GM21367 (cell line): ENCODE measurements around the gene IPMK.
"Not testable (repeated sequence)": the region's sequence is repeated elsewhere in the genome, so short reads cannot be mapped to it uniquely, and the experiment has no call there.

Experiments used
- ATAC-seq: cut with Tn5 transposase; IDR thresholded peaks from one replicate; pipeline ENCODE4 v1.9.1; 2021; ENCODE audit not compliant: unreplicated experiment

The IPMK gene

GRCh38 chr10:58229856-58230255 lies 37.8 kb downstream of the IPMK start:
- ATAC-seq: not testable (repeated sequence)

GRCh38 chr10:58225654-58226053 lies 42.0 kb downstream of the IPMK start:
- no peak for ATAC-seq

DNA sequence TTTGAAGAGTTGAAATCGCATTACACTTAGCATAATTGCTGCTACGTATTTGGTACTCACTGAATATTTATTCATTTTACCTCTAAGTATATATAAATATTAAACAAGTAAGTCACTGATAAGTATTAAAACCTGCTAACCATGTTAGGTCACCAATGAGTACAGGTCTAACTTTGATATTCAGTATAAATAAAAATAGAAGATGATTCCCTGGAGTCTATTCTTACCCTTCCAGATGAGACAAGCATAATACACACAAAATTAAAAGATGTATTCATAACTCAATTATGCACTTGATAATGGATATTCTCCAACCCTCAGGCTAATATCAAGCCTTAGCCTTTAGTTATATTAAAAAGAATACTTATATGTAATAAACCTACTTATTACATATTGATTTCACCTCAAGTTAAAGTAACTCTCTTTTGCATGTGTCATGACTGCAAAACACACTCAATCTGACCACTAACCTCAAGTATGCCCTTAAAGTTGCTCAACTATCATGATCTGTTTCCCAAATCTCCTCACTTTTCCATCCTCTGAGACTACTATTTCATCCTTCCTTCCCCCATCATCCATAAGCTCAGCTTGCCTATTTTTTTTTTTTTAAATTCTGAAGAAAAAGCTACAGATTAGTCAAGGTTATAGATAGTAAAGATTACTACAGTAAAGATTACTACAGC lies 46.8 kb downstream of the IPMK start:
- ATAC-seq: no peak

DNA sequence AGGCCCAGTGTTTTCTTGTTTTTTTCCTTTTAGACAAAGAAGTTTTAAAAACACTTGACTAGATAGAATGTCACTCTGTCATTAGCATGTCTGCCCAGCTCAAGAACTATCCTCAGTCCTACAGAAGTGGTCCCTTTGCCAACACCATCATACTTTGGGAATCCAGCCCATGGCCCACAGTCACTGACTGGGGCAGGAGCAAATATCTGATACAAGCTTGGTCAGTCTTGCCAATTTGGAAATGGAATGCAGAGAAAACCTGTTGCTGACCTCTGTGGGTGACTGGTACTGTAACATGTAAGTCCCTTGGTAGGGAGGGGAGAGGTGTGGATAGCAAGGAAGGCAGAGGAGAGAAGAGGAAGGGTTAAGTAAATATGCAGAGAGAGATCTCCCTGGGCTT lies 47.8 kb downstream of the IPMK start:
- no peak for ATAC-seq

DNA sequence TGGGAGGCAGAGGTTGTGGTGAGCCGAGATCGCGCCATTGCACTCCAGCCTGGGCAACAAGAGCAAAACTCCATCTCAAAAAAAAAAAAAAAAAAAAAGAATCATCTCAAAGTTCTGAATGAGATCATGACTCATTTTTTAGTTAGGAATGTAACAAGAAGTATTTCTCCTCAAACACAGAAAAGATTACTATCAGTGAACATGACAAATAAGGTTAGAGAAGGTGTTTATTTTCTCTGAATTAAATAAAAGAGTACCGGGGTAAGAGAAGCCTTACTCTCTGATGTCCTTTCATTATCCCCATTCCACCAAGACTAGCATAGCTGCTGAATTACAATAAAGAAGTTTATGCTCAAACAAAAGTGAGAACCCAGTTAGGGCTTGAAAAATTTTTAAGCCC lies 50.1 kb downstream of the IPMK start:
- ATAC-seq: no peak

DNA sequence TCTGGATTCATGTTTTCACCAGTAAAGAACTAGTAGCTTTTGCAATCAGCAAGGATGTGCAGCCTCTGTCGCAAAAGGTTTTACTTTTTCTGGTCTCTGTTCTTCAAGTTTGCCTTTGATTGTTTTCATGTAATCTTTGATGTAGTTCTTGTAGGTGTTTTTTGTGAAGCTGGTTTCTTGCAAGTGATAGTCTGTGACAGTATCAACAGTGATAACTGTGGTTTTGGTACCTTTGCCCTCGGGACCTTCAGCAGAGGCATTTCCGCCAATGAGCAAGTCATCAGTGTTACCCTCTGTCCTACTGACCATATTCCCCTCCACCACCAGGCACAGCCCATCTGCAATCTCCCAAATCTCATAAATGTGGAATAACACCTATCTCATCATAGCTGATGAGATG lies 55.1 kb downstream of the IPMK start:
- ATAC-seq: no peak

GRCh38 chr10:58210160-58210559 lies 57.5 kb downstream of the IPMK start:
- no peak for ATAC-seq

DNA sequence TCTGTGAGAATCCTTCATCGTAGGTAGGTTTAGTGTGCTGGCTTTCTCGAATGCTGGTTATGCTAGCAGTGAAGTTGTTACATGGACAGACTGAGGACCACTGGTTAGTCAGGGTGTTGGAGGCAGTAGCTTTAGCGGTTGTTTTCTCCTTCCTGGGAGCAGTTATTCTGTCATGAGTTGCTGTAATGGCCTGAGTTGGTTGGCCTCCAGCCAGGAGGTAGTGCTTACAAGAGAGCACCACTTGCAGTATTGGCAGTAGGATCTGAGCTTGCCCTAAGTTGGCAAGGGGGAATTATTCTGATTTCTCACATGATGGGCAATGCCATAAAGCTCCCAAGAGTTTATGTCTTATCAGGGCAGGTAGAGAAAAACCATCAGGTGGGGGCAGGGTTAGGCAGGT lies 58.0 kb downstream of the IPMK start:
- ATAC-seq: no peak

GRCh38 chr10:58206251-58206650 lies 61.4 kb downstream of the IPMK start:
- ATAC-seq: no peak

DNA sequence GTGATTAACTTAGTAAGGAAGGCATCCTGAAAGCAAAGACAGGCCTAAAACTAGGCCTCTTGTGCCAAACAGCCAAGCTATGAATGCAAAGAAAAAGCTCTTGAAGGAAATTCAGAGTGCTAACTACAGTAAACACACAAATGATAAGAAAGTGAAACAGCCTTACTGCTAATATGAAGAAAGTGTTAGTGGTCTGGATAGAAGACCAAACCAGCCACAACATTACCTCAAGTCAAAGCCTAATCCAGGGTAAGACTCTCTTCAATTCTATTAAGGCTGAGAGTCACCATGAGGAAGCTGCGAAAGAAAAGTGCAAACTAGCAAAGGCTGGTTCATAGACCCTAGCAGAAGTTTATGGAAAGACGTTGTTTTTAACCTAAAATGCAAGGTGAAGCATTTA lies 66.0 kb downstream of the IPMK start:
- no peak for ATAC-seq

DNA sequence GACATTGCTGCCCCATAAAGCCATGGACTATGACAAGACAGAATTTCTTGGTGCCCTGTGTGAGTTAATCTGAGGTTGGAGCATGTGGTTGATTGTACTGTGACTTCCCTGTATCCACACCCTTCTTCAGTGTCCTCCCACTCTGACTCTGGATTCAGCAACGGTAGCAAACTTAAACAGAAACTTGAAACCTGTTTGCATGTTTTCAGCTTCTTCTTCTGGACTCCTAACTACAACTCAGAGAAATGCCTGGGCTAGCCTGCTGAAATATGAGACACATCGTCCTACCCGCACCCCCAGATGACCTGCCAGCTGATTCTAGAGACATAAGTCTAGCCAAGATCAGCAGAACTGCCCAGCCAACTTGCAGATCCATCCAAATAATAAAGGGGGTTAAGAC lies 78.4 kb downstream of the IPMK start:
- no peak for ATAC-seq

- no peak for ATAC-seq
Observed at GRCh38 chr10:58184120-58184670, 83.5 kb downstream of the IPMK start.

DNA sequence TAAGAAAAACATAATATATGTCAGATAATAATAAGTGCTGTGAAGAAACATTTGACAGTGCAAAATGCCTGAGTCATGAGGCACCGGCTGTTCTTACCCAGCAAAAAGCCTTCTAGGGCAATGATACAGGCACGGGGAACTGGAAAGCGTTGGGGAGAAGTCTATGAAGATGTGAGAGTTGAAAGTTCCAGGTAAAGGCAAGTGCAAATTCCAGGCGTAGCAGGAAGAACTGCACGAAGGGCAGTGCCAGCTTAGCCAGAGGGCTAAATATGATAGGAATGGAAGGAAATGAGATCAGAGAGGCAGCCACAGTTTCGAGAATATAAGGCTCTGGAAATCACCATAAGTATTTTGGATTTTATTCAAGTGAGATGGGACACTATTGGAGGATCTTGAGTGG lies 87.0 kb downstream of the IPMK start:
- ATAC-seq: no peak

DNA sequence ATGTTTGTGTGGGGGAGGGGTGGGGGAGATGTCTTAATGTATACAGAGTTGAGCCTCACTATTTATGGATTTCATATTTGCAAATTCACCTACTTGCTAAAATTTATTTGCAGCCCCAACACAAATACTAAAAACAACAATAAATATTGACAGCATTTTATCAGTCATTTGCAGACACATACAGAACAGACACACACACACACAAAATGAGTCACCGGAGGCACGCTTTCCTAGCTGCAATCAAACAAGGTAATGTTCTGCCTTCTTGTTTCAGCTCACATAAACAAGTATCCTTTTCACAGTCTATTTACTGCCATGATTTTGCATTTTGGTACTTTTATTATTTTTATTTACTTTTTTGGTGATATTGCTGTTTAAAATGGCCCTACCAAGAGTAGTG lies 88.5 kb downstream of the IPMK start:
- ATAC-seq: no peak

GRCh38 chr10:58178811-58179210 lies 88.9 kb downstream of the IPMK start:
- no peak for ATAC-seq

- ATAC-seq: no peak
Observed at GRCh38 chr10:58177362-58177947, 90.2 kb downstream of the IPMK start.

DNA sequence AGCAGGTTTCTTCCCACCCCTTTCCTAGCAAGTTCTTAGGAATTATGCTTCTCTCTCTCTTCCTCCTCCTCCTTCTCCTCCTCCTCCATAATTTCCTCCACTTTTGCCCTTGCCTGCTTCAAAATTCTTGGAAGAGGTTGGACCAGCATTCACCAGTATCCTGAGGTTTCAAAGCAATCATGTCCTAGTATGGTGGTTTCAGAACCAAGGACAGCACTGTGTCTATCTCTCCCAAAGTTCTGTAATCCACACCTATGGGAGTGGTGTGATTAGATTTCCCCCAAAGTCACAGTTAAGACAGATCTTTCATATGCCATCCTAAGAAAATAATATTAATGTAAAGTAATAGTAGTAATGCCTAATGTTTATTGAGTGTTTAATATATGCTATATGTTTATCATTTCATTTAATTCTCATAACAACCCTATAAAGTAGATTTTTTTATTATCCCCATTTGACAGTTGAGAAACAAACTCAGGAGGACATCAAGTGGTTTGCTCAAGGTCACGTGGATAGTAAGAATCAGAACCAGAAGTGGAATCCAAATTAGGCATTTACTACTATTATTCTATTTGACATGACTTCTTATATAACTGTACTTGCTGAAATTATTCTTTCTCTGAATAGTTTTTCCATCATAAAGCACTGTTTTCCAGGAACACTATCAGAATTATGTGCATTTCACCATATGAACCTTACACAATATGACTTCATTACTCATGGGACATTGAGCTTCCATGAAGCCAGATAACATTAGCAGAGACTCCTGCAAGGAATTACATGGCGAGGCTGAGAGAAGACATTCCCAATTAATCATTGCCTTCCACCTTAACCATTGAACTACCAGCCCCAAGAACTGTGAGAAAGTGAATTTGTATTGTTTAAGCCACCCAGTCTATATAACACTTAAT lies 91.4 kb downstream of the IPMK start:
- ATAC-seq: no peak

DNA sequence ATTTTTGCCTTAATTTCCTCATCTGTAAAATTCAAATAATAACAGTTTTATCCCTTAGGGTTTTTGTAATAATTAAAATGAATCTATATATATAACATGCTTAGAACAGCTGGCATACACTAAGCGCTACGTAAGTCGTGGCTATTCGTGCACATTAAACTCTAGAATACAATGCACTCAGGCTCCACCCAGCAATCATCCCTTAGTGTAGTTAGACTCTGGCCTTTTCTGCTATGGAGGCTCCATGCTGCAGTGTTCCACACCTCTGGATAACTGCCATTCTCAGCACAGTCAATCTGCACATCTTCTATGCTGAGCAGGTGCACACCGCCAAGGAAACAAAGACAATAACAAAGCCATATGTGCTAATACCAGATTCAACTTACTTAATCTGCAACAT lies 92.9 kb downstream of the IPMK start:
- no peak for ATAC-seq

- no peak for ATAC-seq
Observed at GRCh38 chr10:58173391-58173790, 94.3 kb downstream of the IPMK start.

GRCh38 chr10:58171146-58171545 lies 96.5 kb downstream of the IPMK start:
- no peak for ATAC-seq

DNA sequence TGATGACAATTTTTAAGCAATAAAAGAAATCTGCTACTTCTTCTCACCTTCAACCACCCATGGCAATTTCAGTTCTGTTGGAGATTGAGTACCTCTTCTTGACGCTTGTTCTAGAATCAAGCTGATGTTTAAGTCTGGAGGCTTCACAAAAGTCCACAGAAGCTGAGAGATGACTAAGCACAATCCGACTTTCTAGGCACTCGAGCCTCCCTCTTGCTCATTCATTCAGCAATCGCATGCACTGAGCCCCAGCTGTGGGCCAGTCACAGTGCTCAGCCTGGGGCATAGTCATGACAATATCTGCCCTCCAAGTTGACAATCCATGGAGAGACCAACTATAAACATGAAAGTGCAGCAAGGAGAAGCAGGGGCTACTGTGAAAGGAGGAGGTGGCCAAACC lies 103.2 kb downstream of the IPMK start:
- ATAC-seq: no peak

GRCh38 chr10:58158806-58159205 lies 108.9 kb downstream of the IPMK start:
- no peak for ATAC-seq
